GM21360 (cell line): ENCODE data around the gene RTN4.

Source experiments
- ATAC-seq: cut with Tn5 transposase; IDR thresholded peaks from one replicate; pipeline ENCODE4 v1.9.1; 2021; ENCODE audit warnings: mild to moderate bottlenecking, moderate library complexity; ENCODE audit not compliant: unreplicated experiment

Gene RTN4

DNA sequence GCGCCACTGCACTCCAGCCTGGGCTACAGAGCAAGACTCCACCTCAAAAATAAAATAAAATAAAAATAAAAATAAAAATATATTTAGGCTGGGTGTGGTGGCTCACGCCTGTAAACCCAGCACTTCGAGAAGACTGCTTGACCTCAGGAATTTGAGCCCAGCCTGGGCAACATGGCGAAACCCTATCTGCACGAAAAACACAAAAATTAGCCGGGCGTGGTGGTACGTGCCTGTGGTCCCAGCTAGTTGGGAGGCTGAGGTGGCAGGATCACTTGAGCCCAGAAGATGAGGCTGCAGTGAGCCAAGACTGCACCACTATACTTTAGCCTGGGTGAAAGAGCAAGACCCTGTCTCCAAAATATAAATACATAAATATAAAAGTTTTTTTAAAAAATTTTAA, 6.4 kb downstream of the RTN4 start:
- no peak for ATAC-seq

- ATAC-seq: no peak
Measured at GRCh38 chr2:55038428-55038827, 11.8 kb downstream of the RTN4 start.

- ATAC-seq: no peak
Measured at GRCh38 chr2:55035716-55036115, 14.5 kb downstream of the RTN4 start.

DNA sequence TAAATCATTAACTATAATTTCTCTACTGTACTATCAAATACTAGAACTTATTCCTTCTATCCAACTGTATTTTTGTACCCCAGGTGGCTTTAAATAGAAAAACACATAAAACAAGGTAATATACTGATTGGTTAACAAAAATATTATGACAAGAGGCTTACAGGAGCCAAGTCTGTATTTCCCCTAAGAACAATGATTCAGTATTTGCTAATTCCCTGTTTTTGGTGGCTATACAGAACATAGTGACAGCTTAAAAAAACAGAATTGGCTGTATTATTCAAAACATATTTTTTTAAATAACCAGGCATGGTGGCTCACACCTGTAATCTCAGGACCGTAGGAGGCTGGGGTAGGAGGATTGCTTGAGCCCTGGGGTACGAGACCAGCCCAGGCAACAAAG, 16.3 kb downstream of the RTN4 start:
- ATAC-seq: no peak

DNA sequence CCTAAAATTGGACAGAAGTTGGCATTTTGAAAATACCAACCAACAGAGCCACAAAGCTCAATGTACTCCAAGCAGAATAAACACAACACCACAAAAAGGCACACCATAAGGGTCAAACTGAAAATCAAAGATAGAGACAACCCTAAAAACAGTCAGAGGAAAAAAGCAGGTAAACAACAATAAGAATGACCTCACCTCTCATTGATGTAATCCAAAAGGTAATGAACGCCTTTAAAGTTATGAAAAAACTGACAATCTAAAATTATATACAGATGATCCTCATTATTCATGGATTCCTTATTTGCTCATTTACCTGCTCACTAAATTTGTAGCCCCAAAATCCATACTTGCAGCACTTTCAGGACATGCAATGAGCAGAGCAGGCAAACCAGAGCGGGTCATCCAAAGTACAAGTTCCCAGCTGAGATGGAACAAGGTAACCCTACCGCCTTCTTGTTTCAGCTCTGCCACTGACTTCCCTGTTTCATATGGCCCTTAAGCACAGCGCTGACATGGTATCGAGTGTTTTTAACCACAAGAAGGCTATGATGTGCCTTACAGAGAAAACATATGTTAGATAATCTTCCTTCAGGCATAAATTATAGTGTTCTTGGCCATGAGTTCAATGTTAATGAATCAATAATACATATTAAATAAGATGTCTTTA, 17.0 kb downstream of the RTN4 start:
- peak; percentile 77 for ATAC-seq

DNA sequence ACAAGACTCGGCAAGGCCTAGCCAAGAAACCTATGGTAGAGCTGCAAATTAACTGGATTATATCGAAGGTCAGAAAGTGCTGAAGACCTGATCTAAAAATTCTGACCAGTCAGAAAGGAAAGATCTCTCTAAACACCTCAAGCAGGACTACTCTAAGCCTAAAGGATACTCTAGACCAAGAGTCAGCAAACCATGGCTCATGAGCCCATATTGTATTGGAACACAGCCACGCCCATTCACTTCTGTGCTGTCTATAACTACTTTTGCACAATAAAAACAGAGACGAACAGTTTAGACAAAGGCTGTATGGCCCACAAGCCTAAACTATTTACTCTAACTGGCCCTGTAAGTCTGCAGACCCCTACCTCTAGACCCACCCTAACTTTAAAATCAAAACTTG, 18.7 kb downstream of the RTN4 start:
- no peak for ATAC-seq

- ATAC-seq: no peak
Measured at GRCh38 chr2:55030766-55031165, 19.5 kb downstream of the RTN4 start.

DNA sequence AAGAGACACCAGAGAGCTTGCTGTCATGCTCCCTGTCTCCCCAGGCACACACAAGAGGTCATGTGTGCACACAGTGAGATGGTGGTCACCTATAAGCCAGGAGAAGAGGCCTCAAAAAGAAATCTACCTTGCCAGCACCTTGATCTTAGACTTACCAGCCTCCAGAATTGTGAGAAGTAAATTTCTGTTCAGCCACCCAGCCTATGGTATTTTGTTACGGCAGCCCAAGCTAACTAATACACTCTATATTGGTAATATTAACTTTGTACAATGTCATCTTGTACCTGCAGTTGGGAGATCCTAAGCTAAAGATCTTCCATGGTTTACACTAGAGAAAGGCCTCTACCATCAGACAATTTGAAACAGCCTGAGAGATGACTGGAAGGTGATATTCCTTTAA, 21.2 kb downstream of the RTN4 start:
- ATAC-seq: no peak

GRCh38 chr2:55027226-55027625, 23.0 kb downstream of the RTN4 start:
- ATAC-seq: no peak

GRCh38 chr2:55026202-55026601, 24.0 kb downstream of the RTN4 start:
- no peak for ATAC-seq

DNA sequence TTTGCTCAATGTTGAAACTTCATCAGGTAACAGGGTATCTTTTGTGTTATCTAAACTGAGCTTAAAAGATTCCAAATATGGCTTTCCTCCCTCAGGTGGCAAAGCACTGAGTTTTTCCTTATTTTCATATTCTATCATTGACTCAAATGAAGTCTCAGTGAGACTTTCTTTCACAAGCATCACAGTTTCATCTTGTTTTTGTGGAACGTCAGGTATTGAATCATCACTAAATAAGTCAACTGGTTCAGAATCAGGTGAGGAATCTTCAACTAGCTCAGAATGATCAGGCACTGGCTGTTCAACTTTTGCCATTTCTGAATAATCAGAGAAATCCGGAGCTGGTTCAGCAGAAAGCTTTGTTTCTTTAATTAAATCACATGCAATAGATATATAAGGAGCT, 24.6 kb downstream of the RTN4 start:
- peak; percentile 12 for ATAC-seq

DNA sequence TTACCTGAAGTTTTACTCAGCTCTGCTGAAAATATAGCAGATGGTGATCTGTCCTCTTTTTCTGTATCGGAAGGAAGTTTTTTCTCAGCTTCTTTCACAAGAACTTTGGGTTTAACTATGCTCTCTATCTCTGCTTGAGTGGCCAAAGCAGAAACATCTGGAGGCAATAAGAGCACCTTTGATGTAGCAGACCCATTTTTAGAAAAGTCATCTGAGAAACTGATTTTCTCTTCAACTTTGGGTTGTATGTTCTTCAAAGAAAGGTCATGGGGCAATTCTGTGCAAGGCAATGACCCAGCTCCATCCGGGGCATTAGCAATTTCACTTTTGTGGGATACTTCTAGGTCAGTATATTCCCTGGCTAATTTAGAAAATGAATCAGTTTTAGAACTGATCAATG, 25.2 kb downstream of the RTN4 start:
- peak; percentile 65 for ATAC-seq

DNA sequence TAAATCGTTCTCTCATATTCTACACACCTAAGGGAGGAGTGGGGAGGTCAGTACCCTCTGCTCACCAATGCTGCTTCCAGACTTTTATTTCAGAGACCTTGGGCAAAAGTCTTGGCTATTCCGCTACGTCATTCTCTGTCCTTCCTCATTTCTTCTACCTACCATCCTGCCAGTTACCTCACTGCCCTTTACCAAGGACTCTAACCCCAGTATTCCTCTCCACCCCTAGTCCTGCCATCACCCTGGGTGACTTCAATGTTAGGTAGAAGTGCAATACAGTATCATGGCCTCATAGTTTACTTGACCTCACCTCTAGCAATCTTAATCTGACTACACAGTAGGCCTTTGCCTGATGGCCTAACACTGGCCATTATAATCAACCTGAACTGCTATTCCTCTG, 27.8 kb downstream of the RTN4 start:
- ATAC-seq: no peak

- ATAC-seq: no peak
Measured at GRCh38 chr2:55019526-55020258, 30.6 kb downstream of the RTN4 start.

GRCh38 chr2:55018619-55019018, 31.6 kb downstream of the RTN4 start:
- no peak for ATAC-seq

DNA sequence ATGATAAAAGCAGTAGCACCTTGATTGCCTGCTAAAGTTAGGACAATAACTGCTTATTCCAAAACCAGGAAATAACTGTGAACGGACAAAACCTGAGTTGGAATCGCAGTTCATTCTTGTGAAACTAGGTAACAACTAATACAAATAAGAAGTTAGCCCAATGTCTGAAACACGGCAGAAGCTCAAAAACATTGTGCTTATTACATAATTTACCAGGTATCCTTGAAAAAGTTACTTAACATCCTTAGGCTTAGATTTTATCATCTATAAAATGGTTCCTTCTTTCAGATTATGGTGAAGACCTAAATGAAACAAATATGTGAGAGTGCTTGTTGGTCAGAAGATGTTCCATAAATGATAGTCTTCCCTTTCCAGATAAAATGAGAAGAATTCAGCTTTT, 32.4 kb downstream of the RTN4 start:
- no peak for ATAC-seq

GRCh38 chr2:55017428-55017827, 32.8 kb downstream of the RTN4 start:
- no peak for ATAC-seq

DNA sequence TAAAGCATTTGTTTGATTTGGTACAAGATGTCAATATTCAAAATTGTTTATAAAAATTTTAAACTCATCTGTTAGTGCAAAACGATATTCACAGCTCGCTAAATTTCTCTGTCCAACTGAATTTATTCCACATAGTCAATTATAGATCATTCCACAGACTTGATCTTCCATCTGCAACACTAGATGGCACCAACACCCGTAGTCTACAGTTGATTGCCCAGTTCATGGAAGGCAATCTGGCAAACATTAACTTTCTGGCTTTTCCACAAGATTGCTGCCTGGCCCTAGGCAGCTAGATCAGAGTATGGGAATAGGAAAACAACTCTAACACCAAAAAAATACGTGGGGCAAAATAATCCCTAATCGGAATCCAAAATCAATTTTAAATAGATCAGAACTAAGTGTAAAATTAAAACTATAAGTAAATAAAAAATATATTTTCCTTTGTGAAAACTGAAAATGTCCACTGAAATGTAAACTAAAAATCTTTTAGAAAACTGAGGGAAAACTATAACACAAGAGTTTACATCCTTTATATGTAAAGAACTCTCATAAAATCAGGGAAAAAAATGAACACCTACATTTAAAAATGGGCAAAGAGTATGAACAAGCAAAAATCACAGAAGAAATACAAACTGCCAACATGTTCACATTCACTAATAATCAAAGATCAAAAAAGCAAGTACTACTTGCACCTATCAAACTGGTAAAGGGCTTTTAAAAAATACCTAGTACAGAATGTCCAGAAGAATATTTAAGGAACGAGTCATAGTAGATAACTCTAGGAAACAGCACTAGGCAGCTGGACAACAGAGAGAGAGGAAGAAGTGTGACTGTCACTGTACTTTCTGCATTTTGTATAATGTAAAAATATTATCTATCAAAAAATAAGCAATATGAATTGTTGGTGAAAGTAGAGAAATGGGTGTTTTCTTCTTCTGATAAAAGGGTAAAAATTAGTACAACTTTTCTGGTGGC, 35.0 kb downstream of the RTN4 start:
- no peak for ATAC-seq

DNA sequence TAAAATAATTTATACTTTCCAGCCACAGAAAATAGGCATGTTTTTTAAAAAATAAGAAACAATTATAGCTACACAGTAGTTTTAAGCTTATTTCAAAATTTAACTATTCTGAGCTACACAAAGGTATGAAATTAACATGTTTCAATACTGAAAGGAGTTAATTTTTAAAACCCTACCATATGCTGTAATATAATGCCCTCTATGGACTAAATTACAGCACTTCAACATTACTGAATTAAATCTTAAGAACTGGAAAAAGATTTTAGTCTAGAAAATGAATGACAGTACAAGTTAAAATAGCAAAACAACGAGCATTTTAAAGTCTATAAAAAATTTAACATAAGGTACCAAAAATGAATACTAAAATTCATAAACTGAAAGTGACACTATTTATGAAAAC, 36.3 kb downstream of the RTN4 start:
- no peak for ATAC-seq

DNA sequence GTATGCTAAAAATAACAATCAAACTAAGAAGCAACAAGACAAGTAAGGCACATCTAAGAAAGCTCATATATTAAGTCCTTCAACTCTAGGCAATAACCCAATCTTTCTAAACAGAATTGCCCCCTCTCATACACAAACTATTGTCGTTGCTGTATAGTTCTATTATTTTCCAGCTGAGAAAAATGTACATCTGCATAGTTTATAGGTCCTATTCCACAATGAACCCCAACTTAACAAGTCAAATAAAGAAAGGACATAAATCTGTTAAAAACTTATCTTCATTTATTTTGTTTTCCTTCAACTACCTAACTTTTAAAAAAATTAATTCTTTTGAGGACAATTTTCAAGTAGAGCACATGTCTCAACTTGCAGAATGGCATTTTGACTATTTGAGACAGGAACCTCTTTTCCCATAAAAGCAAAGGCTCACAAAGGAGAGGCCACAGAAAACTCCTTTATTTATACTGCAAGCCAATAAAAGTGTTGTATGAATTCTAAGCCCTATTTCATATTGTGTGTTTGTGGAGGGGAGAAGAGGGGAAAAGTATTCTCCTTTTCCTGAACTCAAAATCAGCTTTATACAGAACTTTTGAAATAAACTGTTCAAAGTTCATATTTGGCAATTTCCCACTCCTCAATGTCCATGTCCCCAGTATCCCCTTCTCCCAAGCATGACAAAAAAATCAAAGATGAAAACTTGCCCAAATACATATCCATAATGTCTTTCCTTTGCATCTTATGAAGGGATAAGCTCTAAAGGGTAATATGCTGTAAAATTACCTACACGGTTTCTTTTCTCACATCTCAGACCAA, 37.4 kb downstream of the RTN4 start:
- no peak for ATAC-seq
